ENCODE measurements around the gene MASP2.

DNA sequence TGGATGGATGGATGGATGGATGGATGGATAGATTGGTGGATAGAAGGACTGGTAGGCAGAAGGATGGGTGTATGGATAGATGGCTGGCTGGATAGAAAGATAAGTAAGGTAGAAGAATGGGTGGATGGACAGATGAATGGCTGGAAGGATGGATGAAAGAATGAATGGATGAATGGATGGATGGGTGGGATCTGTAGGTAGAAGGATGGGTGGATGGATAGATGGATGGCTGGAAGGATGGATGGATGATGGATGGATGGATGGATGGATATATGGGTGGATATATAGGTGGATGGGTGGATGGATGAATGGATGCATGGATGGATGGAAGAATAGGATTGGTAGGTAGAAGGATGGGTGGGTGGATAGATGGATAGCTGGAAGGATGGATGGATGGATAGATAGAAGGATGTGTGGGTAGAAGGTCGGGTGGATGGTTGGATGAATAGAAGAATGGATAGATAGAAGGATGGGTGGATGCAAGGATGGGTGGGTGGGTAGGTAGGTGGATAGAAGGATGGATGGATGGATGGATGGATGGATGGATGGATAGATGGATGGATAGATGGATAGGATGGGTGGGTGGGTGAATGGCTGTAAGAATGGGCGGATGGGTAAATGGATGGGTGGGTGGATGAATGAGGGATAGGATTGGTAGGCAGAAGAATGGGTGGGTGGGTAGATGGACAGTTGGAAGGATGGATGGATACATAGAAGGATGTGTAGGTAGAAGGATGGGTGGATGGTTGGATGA lies 7.5 kb downstream of the MASP2 start:
- TF ChIP-seq, protein P1, sequence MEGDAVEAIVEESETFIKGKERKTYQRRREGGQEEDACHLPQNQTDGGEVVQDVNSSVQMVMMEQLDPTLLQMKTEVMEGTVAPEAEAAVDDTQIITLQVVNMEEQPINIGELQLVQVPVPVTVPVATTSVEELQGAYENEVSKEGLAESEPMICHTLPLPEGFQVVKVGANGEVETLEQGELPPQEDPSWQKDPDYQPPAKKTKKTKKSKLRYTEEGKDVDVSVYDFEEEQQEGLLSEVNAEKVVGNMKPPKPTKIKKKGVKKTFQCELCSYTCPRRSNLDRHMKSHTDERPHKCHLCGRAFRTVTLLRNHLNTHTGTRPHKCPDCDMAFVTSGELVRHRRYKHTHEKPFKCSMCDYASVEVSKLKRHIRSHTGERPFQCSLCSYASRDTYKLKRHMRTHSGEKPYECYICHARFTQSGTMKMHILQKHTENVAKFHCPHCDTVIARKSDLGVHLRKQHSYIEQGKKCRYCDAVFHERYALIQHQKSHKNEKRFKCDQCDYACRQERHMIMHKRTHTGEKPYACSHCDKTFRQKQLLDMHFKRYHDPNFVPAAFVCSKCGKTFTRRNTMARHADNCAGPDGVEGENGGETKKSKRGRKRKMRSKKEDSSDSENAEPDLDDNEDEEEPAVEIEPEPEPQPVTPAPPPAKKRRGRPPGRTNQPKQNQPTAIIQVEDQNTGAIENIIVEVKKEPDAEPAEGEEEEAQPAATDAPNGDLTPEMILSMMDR (IDR thresholded peaks at IDR 0.05) = no peak
- TF ChIP-seq POLR2AphosphoS5 (IDR thresholded peaks at IDR 0.05) = no peak
